T-helper 1 cell treated with Interleukin-12 subunit alpha and Interleukin-12 subunit beta and Interleukin-4 antibody, amounts not matched to agents 30 ng/mL and 1 ng/mL, for 36 hours (primary cell): ENCODE data around the gene TNXB. TPM values are rescaled to one million over a fixed set of nuclear protein-coding genes. Genes with fewer than 3 reads are reported as not detected.
"Not testable (repeated sequence)": the region's sequence is repeated elsewhere in the genome, so short reads cannot be mapped to it uniquely, and the experiment has no call there.

Source experiments
- intact Hi-C: fragments of 100-400 bp; cut with micrococcal nuclease; formaldehyde crosslinking; loops from one replicate; pipeline ENCODE4 v1.15.1; 2024
- total RNA-seq: library from RNA; stranded (reverse); gene quantifications from 2 replicates; pipeline ENCODE4 v1.2.3, GENCODE V29; 2022

Gene TNXB
- total RNA-seq, 1 donor from 2014 or later: 6.1 TPM

- intact Hi-C loops: no loop called here
Observed at GRCh38 chr6:32068867-32069266, 40.3 kb downstream of the TNXB start.

GRCh38 chr6:32068315-32068714 is 40.8 kb downstream of the TNXB start:
- intact Hi-C loops: not testable (repeated sequence)

GRCh38 chr6:32067521-32067920 is 41.6 kb downstream of the TNXB start:
- intact Hi-C loops: not testable (repeated sequence)

DNA sequence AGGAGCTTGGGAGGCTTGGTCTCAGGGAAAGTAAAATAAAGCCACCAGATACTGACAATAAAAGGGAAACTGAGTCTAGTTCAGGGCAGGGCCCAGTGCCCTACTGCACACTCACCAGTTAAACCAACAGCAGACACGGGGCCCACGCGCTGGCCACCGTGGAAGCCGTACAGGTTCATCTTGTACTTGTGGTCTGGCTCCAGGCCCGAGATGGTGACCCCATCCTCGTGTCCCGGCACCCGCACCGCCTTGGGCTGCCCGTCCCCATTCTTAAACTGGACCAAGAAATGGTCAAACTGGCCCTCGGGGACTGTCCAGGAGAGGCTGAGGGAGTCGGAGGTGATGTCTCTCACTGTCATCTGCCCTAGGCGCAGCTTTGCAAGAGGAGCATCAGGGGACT is 44.4 kb downstream of the TNXB start:
- intact Hi-C loops: no loop called here

DNA sequence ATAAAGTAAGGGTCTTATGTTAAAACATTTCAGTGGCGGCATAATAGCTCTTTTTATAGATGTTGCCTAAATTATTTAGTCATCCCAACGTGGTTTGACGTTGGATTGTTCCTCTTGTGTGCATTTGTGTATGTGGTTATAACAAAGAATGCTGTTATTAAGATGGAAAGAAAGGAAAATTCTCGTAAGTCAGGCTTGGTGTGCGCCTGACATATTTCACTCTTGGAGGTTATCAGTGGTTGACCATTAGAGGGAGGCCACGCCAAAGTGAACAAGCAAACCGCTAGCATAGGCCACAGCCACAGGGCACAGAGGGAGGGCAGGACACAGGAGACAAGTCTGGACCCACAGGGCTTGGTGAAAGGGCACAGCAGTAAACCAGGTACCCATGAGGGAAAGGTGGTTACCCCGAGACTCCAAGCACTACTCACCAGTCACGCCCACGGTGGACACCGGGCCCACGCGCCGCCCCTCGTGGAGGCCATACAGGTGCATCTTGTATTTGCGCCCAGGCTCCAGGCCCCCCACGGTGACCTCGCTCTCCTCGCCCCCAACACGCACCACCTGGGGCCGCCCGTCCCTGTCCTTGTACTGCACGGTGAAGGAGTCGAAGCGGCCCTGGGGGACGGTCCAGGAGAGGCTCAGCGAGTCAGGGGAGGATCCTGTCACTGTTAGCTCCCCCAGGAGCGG is 48.0 kb downstream of the TNXB start:
- intact Hi-C loops: no loop called here

DNA sequence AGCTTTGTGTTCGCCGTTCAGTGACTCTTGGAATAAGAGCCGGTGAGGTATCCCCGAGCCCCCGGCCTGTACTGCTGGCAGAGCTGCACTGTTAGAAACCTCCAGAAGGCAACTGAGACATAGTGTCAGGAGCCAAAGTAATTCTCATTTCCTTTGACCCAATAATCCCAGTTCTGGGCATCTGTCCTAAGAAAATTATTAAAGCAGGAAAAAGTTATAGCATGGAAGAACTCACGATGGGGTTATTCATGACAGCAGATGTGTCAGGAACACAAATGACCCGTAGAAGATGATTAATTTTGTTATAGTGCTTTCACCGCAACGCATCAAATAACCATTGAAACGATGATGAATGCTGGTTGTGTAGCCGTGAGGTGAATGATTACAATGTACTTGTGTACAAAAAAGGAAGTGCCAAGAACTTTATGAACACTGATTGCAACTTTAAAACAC is 50.6 kb downstream of the TNXB start:
- intact Hi-C loops: no loop called here

GRCh38 chr6:32057966-32058365 is 51.2 kb downstream of the TNXB start:
- intact Hi-C loops: no loop called here

- intact Hi-C loops: no loop called here
Observed at GRCh38 chr6:32056254-32056653, 52.9 kb downstream of the TNXB start.

DNA sequence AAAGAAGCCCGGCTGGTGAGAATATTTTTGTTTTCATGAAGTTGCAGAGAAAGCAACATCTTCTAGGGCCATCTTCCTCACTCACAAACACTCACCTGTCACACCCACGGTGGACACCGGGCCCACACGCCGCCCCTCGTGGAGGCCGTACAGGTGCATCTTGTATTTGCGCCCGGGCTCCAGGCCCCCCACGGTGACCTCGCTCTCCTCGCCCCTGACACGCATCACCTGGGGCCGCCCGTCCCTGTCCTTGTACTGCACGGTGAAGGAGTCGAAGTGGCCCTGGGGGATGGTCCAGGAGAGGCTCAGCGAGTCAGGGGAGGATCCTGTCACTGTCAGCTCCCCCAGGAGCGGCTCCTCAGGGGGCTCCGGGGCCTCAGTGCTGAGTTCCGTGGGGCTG is 53.4 kb downstream of the TNXB start:
- intact Hi-C loops: not testable (repeated sequence)

- intact Hi-C loops: not testable (repeated sequence)
Observed at GRCh38 chr6:32053314-32053713, 55.8 kb downstream of the TNXB start.

DNA sequence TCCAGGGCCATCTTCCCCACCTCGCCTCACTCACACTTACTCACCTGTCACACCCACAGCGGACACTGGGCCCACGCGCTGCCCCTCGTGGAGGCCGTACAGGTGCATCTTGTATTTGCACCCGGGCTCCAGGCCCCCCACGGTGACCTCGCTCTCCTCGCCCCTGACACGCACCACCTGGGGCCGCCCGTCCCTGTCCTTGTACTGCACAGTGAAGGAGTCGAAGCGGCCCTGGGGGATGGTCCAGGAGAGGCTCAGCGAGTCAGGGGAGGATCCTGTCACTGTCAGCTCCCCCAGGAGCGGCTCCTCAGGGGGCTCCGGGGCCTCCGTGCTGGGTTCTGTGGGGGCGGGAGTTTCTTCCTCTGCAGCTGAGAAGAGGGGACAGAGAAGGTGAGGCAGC is 56.5 kb downstream of the TNXB start:
- intact Hi-C loops: not testable (repeated sequence)

DNA sequence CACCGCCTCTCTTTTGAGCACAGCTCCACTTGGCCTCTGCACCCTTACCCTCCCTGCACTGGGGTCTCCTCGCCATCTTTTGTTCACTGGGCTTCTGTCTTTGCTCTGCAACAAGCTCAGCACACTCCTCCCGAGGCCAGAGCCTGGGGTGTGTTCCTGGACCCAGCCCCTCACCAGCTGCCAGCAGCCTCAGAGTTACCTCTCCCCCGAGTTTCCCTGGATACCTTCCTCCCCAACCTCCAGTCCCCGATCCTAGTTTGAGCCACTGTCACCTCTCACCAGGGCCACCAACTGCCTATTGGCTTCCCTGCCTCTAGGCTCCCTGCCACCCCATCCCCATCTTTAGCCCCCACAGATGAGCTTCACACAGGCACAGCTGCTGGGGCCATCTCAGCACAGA is 58.6 kb downstream of the TNXB start:
- intact Hi-C loops: no loop called here

GRCh38 chr6:32049736-32050135 is 59.4 kb downstream of the TNXB start:
- intact Hi-C loops: not testable (repeated sequence)

DNA sequence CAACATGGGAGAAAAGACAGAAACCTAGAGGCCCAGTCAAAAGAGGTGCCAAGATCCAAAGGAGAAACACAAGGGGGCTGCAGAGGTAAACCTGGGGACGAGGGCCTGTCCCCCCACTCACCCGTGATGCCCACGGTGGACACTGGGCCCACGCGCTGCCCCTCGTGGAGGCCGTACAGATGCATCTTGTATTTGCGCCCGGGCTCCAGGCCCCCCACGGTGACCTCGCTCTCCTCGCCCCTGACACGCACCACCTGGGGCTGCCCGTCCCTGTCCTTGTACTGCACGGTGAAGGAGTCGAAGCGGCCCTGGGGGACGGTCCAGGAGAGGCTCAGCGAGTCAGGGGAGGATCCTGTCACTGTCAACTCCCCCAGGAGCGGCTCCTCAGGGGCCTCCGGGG is 60.0 kb downstream of the TNXB start:
- intact Hi-C loops: not testable (repeated sequence)

GRCh38 chr6:32047855-32048766 is 61.0 kb downstream of the TNXB start:
- intact Hi-C loops: loop anchor here (1.0 kb wide), 1 partner anchor 106 kb away; the partner anchor contains the start of gene PPT2

GRCh38 chr6:32047539-32047854 is 61.6 kb downstream of the TNXB start:
- intact Hi-C loops: no loop called here

- intact Hi-C loops: no loop called here
Observed at GRCh38 chr6:32047084-32047478, 62.1 kb downstream of the TNXB start.

GRCh38 chr6:32046450-32047083 is 62.6 kb downstream of the TNXB start:
- intact Hi-C loops: no loop called here

DNA sequence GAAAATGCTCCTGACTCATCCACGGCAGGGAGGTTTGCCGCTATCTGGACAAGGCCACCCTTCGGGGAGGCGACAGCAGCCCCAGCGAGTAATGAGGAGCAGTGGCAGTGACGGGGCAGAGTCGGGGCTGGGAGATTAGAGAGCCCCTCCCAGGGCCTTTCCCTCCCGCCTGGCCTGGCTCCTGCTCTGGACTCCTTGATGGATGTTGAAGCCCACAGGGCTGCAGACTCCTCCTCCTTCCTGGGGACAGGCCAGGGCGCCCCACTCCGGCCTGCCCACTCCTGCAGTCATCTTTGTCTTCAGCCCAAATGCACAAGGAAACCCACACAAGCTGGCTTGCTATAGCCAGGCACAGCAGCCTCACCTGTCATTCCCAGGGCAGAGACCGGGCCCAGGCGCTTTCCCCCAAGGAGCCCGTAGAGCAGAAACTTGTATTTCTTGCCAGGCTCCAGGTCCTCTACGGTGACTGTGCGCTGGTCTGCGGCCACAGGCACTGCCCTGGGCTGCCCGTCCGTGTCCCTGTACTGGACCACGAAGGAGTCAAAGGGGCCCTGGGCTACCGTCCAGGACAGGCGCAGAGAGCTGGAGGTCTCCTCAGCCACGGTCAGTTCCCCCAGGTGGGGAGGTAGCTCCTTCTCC is 63.2 kb downstream of the TNXB start:
- intact Hi-C loops: no loop called here

DNA sequence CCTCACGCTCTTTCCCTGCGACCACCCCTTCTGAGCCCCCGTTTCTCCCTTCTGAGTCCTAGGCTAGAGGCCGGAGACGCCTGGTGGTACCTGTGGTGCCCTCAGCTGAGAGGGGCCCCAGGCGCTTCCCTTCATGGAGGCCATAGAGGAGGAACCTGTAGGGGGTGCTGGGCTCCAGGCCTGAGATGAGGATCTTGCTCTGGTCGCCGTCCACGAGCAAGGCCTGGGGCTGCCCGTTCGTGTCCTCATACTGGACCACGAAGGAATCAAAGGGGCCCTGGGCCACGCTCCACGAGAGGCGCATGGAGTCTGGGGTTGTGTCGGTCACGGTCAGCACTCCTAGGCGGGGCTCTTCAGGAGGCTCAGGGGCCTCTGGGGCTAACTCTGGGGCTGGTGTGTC is 64.2 kb downstream of the TNXB start:
- intact Hi-C loops: not testable (repeated sequence)

GRCh38 chr6:32043589-32044380 is 65.4 kb downstream of the TNXB start:
- intact Hi-C loops: not testable (repeated sequence)
